22Rv1 (cell line): ENCODE measurements around the gene CERS1.
A peak's percentile ranks its signal among the peaks of the same experiment; 100 is the strongest.
"Not testable (repeated sequence)": the region's sequence is repeated elsewhere in the genome, so short reads cannot be mapped to it uniquely, and the experiment has no call there.

Experiments used
- H3K27ac ChIP-seq: fragments of 450-650 bp; 2 replicates; pipeline ENCODE4 v1.5.1; 2017
- ZFX ChIP-seq: fragments of 450-650 bp; IDR thresholded peaks from 2 replicates; pipeline ENCODE4 v1.6.1; 2017; ENCODE audit warnings: antibody characterized with exemption, borderline replicate concordance
- TF ChIP-seq, protein P1 (sequence below): fragments of 450-650 bp; IDR thresholded peaks from 2 replicates; pipeline ENCODE4 v1.5.1; 2017; ENCODE audit warnings: mild to moderate bottlenecking

CERS1 gene

DNA sequence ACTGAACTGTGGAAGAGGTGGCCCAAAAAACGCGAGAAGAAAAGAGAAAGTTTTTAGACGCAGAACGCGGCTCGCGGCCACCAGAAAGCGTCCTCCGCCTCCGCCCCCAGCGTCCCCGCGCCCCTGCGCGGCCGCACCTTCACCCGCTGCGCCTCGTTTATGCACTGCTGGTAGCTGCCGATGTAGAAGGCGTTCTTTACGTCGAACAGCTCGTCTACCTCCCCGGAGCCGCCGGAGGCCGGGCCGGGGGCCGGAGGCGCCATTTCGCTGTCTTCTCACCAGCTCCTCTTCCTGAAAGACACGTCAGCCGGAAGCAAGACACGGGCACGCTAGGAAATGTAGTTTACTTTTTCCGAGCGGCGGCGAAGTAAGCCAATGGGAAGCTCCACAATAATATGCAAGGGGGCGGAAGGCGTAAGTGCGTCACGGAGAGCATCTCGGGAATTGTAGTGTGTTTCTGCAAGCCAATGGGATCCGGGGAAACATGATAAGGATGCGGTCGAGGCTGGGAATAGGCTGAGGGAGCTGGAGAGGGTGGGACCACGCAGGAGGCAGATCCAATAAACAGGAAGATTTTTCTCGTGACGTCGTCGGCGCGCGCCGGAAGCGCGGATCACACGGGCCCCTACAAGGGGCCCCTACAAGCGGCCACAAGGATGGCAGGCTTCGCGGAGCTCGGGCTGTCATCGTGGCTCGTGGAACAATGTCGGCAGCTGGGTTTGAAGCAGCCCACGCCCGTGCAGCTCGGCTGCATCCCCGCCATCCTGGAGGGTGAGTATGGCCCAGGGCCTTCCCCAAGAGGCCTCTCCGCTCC lies 23.3 kb upstream of the CERS1 start, which contains the start of the genes COPE and DDX49:
COPE (minus strand) TSS at position 302 of the 814 bp plus-strand sequence; CDS start at position 263, 39 bp downstream.
DDX49 (plus strand) TSS at position 630 of the 814 bp plus-strand sequence; CDS start at position 657, 27 bp downstream.
- TF ChIP-seq ZFX: no peak
- TF ChIP-seq, protein P1, sequence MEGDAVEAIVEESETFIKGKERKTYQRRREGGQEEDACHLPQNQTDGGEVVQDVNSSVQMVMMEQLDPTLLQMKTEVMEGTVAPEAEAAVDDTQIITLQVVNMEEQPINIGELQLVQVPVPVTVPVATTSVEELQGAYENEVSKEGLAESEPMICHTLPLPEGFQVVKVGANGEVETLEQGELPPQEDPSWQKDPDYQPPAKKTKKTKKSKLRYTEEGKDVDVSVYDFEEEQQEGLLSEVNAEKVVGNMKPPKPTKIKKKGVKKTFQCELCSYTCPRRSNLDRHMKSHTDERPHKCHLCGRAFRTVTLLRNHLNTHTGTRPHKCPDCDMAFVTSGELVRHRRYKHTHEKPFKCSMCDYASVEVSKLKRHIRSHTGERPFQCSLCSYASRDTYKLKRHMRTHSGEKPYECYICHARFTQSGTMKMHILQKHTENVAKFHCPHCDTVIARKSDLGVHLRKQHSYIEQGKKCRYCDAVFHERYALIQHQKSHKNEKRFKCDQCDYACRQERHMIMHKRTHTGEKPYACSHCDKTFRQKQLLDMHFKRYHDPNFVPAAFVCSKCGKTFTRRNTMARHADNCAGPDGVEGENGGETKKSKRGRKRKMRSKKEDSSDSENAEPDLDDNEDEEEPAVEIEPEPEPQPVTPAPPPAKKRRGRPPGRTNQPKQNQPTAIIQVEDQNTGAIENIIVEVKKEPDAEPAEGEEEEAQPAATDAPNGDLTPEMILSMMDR: no peak
- H3K27ac ChIP-seq: peak within 1 kb of the TSS; percentile 85

DNA sequence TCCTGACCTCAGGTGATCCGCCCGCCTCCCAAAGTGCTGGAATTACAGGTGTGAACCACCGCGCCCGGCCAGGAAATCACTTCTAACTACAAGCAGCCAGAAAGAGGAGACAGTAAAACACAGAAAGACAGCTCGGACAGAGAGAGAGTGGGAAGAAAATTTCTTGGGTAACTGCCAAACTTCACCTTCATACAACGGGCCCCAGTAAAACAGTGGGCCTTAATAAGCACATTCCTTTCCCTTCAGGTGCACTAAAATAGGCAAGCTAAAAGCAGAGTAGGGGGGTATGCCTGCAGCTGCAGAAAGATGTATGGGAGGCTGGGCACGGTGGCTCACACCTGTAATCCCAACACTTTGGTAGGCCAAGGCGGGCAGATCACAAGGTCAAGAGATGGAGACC lies 21.6 kb upstream of the CERS1 start:
- H3K27ac ChIP-seq: not testable (repeated sequence)

DNA sequence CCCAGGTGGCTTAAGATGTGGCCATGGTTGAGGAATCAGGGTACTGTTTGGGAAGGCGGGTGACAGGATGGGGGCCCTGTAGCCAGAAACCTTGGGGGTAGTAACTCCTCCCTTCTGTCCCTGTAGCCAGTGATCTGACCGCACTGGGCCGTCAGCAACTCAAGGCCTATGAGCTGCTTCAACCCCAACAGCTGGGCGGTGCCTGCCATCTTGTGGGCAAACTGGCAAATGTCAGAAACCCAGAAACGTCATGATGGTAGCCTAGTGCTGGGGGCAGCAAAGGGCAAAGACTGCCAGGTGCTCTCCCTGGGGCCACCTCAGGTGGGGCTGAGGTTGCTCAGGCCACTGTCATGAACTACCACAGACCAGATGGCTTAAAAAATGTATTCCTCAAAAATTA lies 19.7 kb upstream of the CERS1 start:
- H3K27ac ChIP-seq: no peak overlapping the region
- TF ChIP-seq, protein P1: peak; percentile 54
- TF ChIP-seq ZFX: no peak

DNA sequence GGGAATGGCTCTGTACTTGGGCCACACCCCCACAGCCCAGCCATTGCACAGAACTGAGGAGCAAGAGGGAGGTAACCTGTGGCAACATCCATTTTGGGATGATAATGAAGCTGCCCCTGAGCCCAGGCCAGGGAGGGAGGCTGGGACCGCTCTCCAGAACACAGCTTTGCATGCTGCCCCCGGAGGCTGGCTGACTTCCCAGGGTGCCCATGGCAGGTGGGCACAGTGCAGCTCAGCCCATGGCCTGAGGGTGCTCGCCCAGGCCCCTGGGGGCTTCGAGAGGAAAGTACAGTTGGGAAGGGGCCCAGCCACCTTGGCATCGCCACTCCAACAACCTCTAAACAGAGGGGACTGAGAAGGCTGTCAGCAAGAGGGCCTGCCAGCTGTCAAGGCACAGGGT lies 17.5 kb upstream of the CERS1 start:
- no peak for TF ChIP-seq ZFX
- H3K27ac ChIP-seq: no peak overlapping the region

DNA sequence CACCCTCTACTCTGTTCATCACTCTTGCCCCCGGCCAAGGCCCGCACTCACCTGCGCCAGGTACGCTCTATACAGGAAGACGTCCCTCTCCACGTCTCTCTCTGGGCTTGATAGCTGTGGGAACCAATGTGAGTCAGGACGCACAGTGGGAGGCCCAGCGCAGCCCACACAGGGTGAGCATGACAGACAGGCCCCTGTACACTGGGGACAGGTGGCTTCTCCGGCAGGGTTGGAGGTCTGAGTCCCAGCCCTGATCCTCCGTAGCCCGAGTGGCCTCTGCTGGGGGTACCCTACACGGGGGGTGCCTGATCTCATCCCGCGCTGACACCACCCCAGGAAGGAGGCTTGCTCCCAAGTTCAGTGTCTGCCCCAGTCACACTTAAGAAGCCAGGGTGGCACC lies 17.0 kb upstream of the CERS1 start:
- no peak overlapping the region for H3K27ac ChIP-seq
- TF ChIP-seq ZFX: no peak
- TF ChIP-seq, protein P1: no peak

DNA sequence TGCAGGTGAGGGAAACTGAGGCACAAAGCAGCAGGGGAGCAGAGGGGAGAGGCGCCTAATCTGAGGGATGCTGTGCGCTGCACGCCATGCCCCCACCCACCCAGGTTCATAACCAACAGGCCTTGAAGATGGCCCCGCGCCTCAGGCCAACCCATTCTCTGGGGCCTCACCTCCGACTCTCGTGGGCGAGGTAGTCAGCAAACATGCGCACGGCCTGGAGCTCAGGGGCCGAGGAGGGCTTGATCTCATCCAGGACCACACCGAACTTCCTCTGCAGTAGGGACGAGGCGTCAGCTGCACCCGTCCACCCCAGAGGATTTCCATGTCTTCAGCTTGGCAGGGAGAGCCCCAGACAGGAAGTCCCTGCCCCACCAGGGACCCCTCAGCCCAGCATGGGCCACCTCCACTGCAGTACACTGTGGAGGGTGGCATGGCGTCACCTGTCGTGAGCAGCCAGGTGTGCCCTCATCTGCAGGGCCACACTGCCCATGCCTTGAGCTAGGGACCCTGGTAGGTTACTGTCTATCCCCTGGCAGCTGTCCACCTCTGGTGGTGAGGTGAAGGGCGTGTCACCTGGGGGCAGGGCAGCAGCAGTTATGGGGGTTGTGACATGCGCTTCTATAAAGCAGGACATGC lies 15.0 kb upstream of the CERS1 start:
- H3K27ac ChIP-seq: no peak overlapping the region
- TF ChIP-seq ZFX: no peak
- TF ChIP-seq, protein P1: no peak

DNA sequence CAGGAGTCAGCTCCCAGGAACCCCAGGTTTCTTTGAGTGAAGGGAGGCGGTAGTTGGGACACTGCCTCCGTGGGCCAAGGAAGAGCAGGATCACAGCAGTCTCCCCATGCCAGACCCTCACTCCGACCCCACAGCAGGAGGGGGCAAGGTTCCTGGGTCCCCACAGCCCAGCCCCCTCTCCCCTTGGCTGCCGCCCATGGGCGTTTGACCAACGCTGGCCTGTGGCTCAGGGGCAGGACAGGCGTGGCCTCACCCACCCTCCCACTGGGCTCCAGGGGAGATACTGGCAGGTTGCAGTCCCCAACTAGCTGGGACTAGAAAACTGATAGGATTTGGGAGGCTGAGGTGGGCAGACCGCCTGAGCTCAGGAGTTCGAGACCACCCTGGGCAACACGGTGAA lies 14.1 kb upstream of the CERS1 start:
- H3K27ac ChIP-seq: no peak overlapping the region
- TF ChIP-seq ZFX: no peak

DNA sequence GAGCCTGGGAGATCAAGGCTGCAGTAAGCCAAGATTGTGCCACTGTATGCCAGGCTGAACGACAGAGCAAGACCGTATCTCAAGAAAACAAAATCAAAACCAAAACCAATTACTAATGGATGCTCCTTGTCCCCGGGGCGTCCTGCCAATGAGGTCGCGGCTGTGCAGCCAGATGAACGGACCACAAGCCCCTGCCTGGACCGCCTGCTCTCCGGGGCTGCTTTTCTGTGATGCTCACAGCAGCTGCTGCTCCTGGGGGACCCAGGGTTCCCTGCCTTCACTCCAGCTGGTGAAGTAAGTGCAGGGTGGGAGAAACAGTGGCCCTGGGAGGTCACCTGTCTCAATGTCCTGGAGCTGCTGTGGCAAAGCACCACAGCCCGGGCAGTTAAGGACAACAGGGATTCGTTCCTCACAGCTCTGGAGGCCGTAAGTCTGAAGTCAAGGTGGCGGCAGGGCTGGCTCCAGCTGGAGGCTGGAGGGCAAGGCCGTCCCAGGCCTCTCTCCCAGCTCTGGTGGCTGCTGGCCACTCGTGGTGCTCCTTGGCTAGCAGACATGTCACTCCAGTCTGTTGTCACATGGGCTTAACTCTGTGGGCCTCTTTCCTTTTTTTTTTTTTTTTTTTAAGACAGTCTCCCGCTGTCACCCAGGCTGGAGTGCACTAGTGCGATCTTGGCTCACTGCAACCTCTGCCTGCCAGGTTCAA lies 13.1 kb upstream of the CERS1 start:
- no peak for TF ChIP-seq ZFX
- TF ChIP-seq, protein P1: no peak

More for the DNA sequence above, 13.1 kb upstream of the CERS1 start:
- H3K27ac ChIP-seq: no peak overlapping the region
